DND-41 (cell line): ENCODE measurements around the gene ADAMTS3.

Experiments used
- ATAC-seq: fragments of 200-7000 bp; cut with Tn5 transposase; 3 replicates; pipeline ENCODE4 v1.9.1; 2021; ENCODE audit warnings: low read depth; ENCODE audit not compliant: insufficient read depth
- DNase-seq: peaks from one replicate; pipeline ENCODE4 v3.0.0-alpha.2; 2020
- H2AFZ ChIP-seq: 2 replicates; pipeline ENCODE4 v1.6.0; 2012; ENCODE audit warnings: low read depth, low read length
- H3K27ac ChIP-seq: 2 replicates; pipeline ENCODE4 v1.5.1; 2012; ENCODE audit warnings: low read length, inconsistent platforms
- H3K27me3 ChIP-seq: fragments of 200-600 bp; sonication (generic); 2 replicates; pipeline ENCODE4 v1.6.0; 2012; ENCODE audit warnings: low read length, mild to moderate bottlenecking, inconsistent platforms; ENCODE audit not compliant: insufficient read depth, poor library complexity
- H3K36me3 ChIP-seq: 2 replicates; pipeline ENCODE4 v1.5.1; 2012; ENCODE audit warnings: low read length, inconsistent platforms; ENCODE audit not compliant: insufficient read depth
- H3K4me1 ChIP-seq: 2 replicates; pipeline ENCODE4 v1.5.1; 2012; ENCODE audit warnings: mild to moderate bottlenecking, low read length; ENCODE audit not compliant: insufficient read depth
- H3K4me2 ChIP-seq: 2 replicates; pipeline ENCODE4 v1.6.0; 2012; ENCODE audit warnings: mild to moderate bottlenecking, moderate library complexity, low read length, inconsistent platforms; ENCODE audit not compliant: insufficient read depth
- H3K4me3 ChIP-seq, 2 experiments: fragments of 200-600 bp in 1 of 2; shearing (Covaris generic) in 1 of 2; 2 replicates each; pipeline ENCODE4 v1.5.1; 2012 to 2016; ENCODE audit warnings: inconsistent platforms in 2 of 2, low read length in 2 of 2, mild to moderate bottlenecking in 2 of 2, low read depth in 1 of 2, moderate library complexity in 1 of 2
- H3K79me2 ChIP-seq: 2 replicates; pipeline ENCODE4 v1.6.0; 2012; ENCODE audit warnings: low read length, inconsistent platforms; ENCODE audit not compliant: insufficient read depth
- H3K9ac ChIP-seq: 2 replicates; pipeline ENCODE4 v1.6.0; 2012; ENCODE audit warnings: low read depth, mild to moderate bottlenecking, inconsistent platforms, low read length, moderate library complexity
- H3K9me3 ChIP-seq: 2 replicates; pipeline ENCODE4 v1.5.1; 2012; ENCODE audit warnings: low read length, moderate library complexity, mild to moderate bottlenecking, inconsistent platforms; ENCODE audit not compliant: insufficient read depth, severe bottlenecking
- H4K20me1 ChIP-seq: 2 replicates; pipeline ENCODE4 v1.6.0; 2012; ENCODE audit warnings: low read length; ENCODE audit not compliant: insufficient read depth
- CTCF ChIP-seq: IDR thresholded peaks from 2 replicates; pipeline ENCODE4 v1.5.1; 2012; ENCODE audit warnings: borderline replicate concordance, low read length, moderate library complexity, mild to moderate bottlenecking; ENCODE audit not compliant: poor library complexity, severe bottlenecking; ENCODE audit errors: extremely low read depth
- EZH2 ChIP-seq: IDR thresholded peaks from 3 replicates; pipeline ENCODE4 v1.6.1; 2012; ENCODE audit warnings: borderline replicate concordance, low read depth, mild to moderate bottlenecking, moderate library complexity, low read length, inconsistent platforms; ENCODE audit not compliant: severe bottlenecking

ADAMTS3 gene

GRCh38 chr4:72390409-72390808, 178.6 kb downstream of the ADAMTS3 start:
- Histone ChIP-seq H3K9me3 (no peaks in the 10 kb centered on the region), H3K9ac (no peak overlapping the region), H3K79me2 (no peaks in the 10 kb centered on the region), H3K4me3 (no peak overlapping the region), H3K4me1 (no peaks in the 10 kb centered on the region), H4K20me1 (no peaks in the 10 kb centered on the region), H3K27ac (no peak overlapping the region), H2AFZ (no peak overlapping the region), H3K36me3 (no peaks in the 10 kb centered on the region), H3K4me2 (no peak overlapping the region), H3K27me3 (no peaks in the 10 kb centered on the region)
- ATAC-seq (no peak), DNase-seq (no peak)
- TF ChIP-seq CTCF: no peak
- TF ChIP-seq EZH2: no peak

GRCh38 chr4:72388521-72388920, 180.5 kb downstream of the ADAMTS3 start:
- DNase-seq: no peak
- H3K36me3 ChIP-seq: no peaks in the 10 kb centered on the region
- no peaks in the 10 kb centered on the region for H3K79me2 ChIP-seq
- H4K20me1 ChIP-seq: no peaks in the 10 kb centered on the region
- H3K4me2 ChIP-seq: no peak overlapping the region
- no peak overlapping the region for H3K27ac ChIP-seq
- H2AFZ ChIP-seq: no peak overlapping the region
- H3K4me3 ChIP-seq: no peak overlapping the region
- H3K9ac ChIP-seq: no peak overlapping the region
- no peaks in the 10 kb centered on the region for H3K9me3 ChIP-seq
- no peaks in the 10 kb centered on the region for H3K4me1 ChIP-seq
- TF ChIP-seq EZH2 (no peak), CTCF (no peak)
- H3K27me3 ChIP-seq: no peaks in the 10 kb centered on the region
- ATAC-seq: no peak

GRCh38 chr4:72387959-72388358, 181.1 kb downstream of the ADAMTS3 start:
- no peaks in the 10 kb centered on the region for H3K79me2 ChIP-seq
- no peak for TF ChIP-seq CTCF
- TF ChIP-seq EZH2: no peak

GRCh38 chr4:72383439-72383838, 185.6 kb downstream of the ADAMTS3 start:
- H3K4me2 ChIP-seq: no peak overlapping the region
- no peak for ATAC-seq

More at GRCh38 chr4:72387959-72388358, 181.1 kb downstream of the ADAMTS3 start:
- Histone ChIP-seq H3K4me2 (no peak overlapping the region), H4K20me1 (no peaks in the 10 kb centered on the region), H3K9ac (no peak overlapping the region), H3K4me3 (no peak overlapping the region), H3K9me3 (no peaks in the 10 kb centered on the region), H3K4me1 (no peaks in the 10 kb centered on the region), H3K27ac (no peak overlapping the region), H3K27me3 (no peaks in the 10 kb centered on the region), H2AFZ (no peak overlapping the region), H3K36me3 (no peaks in the 10 kb centered on the region)
- ATAC-seq (no peak), DNase-seq (no peak)

More at GRCh38 chr4:72383439-72383838, 185.6 kb downstream of the ADAMTS3 start:
- H3K27me3 ChIP-seq: no peaks in the 10 kb centered on the region
- no peak overlapping the region for H3K27ac ChIP-seq
- H3K4me3 ChIP-seq: no peak overlapping the region
- no peaks in the 10 kb centered on the region for H4K20me1 ChIP-seq
- no peaks in the 10 kb centered on the region for H3K9me3 ChIP-seq
- DNase-seq: no peak
- H3K36me3 ChIP-seq: no peaks in the 10 kb centered on the region
- H3K79me2 ChIP-seq: no peaks in the 10 kb centered on the region
- H2AFZ ChIP-seq: no peak overlapping the region
- H3K9ac ChIP-seq: no peak overlapping the region
- TF ChIP-seq EZH2 (no peak), CTCF (no peak)
- no peaks in the 10 kb centered on the region for H3K4me1 ChIP-seq
